ENCODE measurements around the gene INTS1.

Gene INTS1

GRCh38 chr7:1488016-1488415 lies 16.2 kb downstream of the INTS1 start:
- Histone ChIP-seq H3K9me2 (replicated peaks; ENCODE audit: control insufficient read depth, low read length) (no peaks in the 10 kb centered on the region), H3K27ac (ENCODE audit: low read depth, low read length) (no peak overlapping the region), H3K4me3 (ENCODE audit: low read length) (no peak overlapping the region), H3K4me1 (ENCODE audit: control insufficient read depth, low read length) (no peaks in the 10 kb centered on the region), H3K36me3 (ENCODE audit: control insufficient read depth, low read length) (peaks cover 86% of the 10 kb centered on the region), H3K4me2 (ENCODE audit: low read length) (no peak overlapping the region), H3K27me3 (ENCODE audit: control insufficient read depth, low read length) (no peaks in the 10 kb centered on the region), H3K9me3 (ENCODE audit: control insufficient read depth, insufficient read depth, low read length) (no peaks in the 10 kb centered on the region), H3F3A (ENCODE audit: control insufficient read depth, insufficient read depth) (no peaks in the 10 kb centered on the region), H4K20me1 (ENCODE audit: control insufficient read depth, insufficient read depth, low read depth, low read length) (peaks cover 10% of the 10 kb centered on the region; the same call in 1 of the 2 replicates), H3K79me2 (ENCODE audit: control insufficient read depth, low read length) (no peaks in the 10 kb centered on the region; the same call in 1 of the 2 replicates)
- TF ChIP-seq EZH2phosphoT487 (IDR thresholded peaks at IDR 0.05; ENCODE audit: borderline replicate concordance, low read length) (no peak), CTCF (IDR thresholded peaks at IDR 0.05; ENCODE audit: low read depth, low read length, poor library complexity, severe bottlenecking) (no peak)

GRCh38 chr7:1487466-1487865 lies 16.7 kb downstream of the INTS1 start:
- H3K4me1 ChIP-seq (ENCODE audit: control insufficient read depth, low read length): no peaks in the 10 kb centered on the region
- no peaks in the 10 kb centered on the region for H3F3A ChIP-seq (ENCODE audit: control insufficient read depth, insufficient read depth)
- H3K27ac ChIP-seq (ENCODE audit: low read depth, low read length): no peak overlapping the region
- no peak for TF ChIP-seq CTCF (IDR thresholded peaks at IDR 0.05; ENCODE audit: low read depth, low read length, poor library complexity, severe bottlenecking)
- no peak for TF ChIP-seq EZH2phosphoT487 (IDR thresholded peaks at IDR 0.05; ENCODE audit: borderline replicate concordance, low read length)
- H3K9me3 ChIP-seq (ENCODE audit: control insufficient read depth, insufficient read depth, low read length): no peaks in the 10 kb centered on the region
- no peak overlapping the region for H3K4me2 ChIP-seq (ENCODE audit: low read length)
- H3K79me2 ChIP-seq (ENCODE audit: control insufficient read depth, low read length): no peaks in the 10 kb centered on the region; the same call in 1 of the 2 replicates
- no peaks in the 10 kb centered on the region for H3K9me2 ChIP-seq (replicated peaks; ENCODE audit: control insufficient read depth, low read length)
- no peaks in the 10 kb centered on the region for H3K27me3 ChIP-seq (ENCODE audit: control insufficient read depth, low read length)
- peaks cover 92% of the 10 kb centered on the region for H3K36me3 ChIP-seq (ENCODE audit: control insufficient read depth, low read length)
- H4K20me1 ChIP-seq (ENCODE audit: control insufficient read depth, insufficient read depth, low read depth, low read length): peaks cover 10% of the 10 kb centered on the region; the same call in 1 of the 2 replicates
- H3K4me3 ChIP-seq (ENCODE audit: low read length): no peak overlapping the region

- Histone ChIP-seq H3K27me3 (ENCODE audit: control insufficient read depth, low read length) (no peaks in the 10 kb centered on the region), H3K4me2 (ENCODE audit: low read length) (no peak overlapping the region), H3K27ac (ENCODE audit: low read depth, low read length) (no peak overlapping the region), H4K20me1 (ENCODE audit: control insufficient read depth, insufficient read depth, low read depth, low read length) (peaks cover 6% of the 10 kb centered on the region; the same call in 1 of the 2 replicates), H3K79me2 (ENCODE audit: control insufficient read depth, low read length) (no peaks in the 10 kb centered on the region; the same call in 1 of the 2 replicates), H3K4me3 (ENCODE audit: low read length) (no peak overlapping the region), H3K36me3 (ENCODE audit: control insufficient read depth, low read length) (peaks cover 93% of the 10 kb centered on the region), H3K9me3 (ENCODE audit: control insufficient read depth, insufficient read depth, low read length) (no peaks in the 10 kb centered on the region), H3K4me1 (ENCODE audit: control insufficient read depth, low read length) (no peaks in the 10 kb centered on the region), H3F3A (ENCODE audit: control insufficient read depth, insufficient read depth) (no peaks in the 10 kb centered on the region), H3K9me2 (replicated peaks; ENCODE audit: control insufficient read depth, low read length) (no peaks in the 10 kb centered on the region)
- TF ChIP-seq EZH2phosphoT487 (IDR thresholded peaks at IDR 0.05; ENCODE audit: borderline replicate concordance, low read length) (no peak), CTCF (IDR thresholded peaks at IDR 0.05; ENCODE audit: low read depth, low read length, poor library complexity, severe bottlenecking) (no peak)
These were observed 17.6 kb downstream of the INTS1 start for GRCh38 chr7:1486571-1486970.
